DLD1 (cell line): ENCODE results near the gene USP37.

ENCODE experiments used
- in situ Hi-C: cut with HindIII; loops from 2 replicates; pipeline ENCODE4 v1.10.0; 2017; ENCODE audit warnings: low sequenced_read_pairs

Gene USP37

GRCh38 chr2:218406209-218406948 lies 161.8 kb downstream of the USP37 start:
- in situ Hi-C loops, result no loop called here

GRCh38 chr2:218405746-218406208 lies 162.4 kb downstream of the USP37 start:
- in situ Hi-C loops, result no loop called here

DNA sequence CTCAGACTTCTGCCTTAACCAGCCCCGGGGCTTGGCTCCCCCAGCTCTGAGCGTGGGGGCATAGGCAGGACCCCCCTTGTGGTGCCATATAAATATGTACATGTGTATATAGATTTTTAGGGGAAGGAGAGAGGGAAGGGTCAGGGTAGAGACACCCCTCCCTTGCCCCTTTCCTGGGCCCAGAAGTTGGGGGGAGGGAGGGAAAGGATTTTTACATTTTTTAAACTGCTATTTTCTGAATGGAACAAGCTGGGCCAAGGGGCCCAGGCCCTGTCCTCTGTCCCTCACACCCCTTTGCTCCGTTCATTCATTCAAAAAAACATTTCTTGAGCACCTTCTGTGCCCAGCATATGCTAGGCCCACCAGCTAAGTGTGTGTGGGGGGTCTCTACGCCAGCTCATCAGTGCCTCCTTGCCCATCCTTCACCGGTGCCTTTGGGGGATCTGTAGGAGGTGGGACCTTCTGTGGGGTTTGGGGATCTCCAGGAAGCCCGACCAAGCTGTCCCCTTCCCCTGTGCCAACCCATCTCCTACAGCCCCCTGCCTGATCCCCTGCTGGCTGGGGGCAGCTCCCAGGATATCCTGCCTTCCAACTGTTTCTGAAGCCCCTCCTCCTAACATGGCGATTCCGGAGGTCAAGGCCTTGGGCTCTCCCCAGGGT lies 162.9 kb downstream of the USP37 start:
- in situ Hi-C loops, result no loop called here

DNA sequence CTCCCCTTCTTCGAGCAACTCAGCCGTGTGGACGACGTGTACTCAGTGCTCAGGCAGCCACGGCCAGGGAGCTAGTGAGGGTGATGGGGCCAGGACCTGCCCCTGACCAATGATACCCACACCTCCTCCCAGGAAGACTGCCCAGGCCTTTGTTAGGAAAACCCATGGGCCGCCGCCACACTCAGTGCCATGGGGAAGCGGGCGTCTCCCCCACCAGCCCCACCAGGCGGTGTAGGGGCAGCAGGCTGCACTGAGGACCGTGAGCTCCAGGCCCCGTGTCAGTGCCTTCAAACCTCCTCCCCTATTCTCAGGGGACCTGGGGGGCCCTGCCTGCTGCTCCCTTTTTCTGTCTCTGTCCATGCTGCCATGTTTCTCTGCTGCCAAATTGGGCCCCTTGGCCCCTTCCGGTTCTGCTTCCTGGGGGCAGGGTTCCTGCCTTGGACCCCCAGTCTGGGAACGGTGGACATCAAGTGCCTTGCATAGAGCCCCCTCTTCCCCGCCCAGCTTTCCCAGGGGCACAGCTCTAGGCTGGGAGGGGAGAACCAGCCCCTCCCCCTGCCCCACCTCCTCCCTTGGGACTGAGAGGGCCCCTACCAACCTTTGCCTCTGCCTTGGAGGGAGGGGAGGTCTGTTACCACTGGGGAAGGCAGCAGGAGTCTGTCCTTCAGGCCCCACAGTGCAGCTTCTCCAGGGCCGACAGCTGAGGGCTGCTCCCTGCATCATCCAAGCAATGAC lies 163.6 kb downstream of the USP37 start:
- in situ Hi-C loops, result no loop called here

GRCh38 chr2:218403810-218404209 lies 164.3 kb downstream of the USP37 start:
- in situ Hi-C loops, result no loop called here

GRCh38 chr2:218402911-218403411 lies 165.2 kb downstream of the USP37 start:
- in situ Hi-C loops, result no loop called here

DNA sequence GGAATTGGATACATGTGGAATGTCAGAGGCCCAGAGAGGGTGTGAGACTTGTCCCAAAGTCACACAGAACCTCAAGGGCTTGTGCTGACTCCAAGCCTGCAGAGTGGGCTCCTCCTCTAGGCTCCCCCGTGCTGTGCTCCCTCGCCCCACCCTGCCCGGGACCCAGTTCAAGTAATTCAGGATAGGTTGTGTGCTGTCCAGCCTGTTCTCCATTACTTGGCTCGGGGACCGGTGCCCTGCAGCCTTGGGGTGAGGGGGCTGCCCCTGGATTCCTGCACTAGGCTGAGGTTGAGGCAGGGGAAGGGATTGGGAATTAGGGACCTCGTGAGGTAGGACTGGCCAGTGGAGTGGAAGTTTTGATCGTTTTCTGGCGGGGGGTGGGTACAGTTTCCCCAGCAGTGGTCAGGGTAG lies 165.7 kb downstream of the USP37 start:
- in situ Hi-C loops, result no loop called here

DNA sequence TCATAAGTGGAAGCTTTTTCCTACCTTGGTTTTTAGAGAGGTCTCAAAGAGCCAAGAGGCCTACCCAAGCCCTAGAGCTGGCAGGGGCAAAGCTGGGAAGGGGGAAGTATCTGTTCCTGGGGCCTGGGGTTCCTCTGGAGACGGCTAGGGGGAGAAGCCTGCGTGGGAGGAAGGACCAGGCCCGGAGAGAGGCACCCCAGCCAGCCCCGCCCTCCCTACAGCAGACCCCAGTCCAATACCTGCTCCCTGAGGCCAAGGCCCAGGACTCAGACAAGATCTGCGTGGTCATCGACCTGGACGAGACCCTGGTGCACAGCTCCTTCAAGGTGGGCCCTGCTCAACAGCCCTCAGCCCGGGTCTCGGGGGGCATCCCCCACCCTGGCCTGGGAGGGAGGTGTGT lies 166.3 kb downstream of the USP37 start:
- in situ Hi-C loops, result no loop called here

DNA sequence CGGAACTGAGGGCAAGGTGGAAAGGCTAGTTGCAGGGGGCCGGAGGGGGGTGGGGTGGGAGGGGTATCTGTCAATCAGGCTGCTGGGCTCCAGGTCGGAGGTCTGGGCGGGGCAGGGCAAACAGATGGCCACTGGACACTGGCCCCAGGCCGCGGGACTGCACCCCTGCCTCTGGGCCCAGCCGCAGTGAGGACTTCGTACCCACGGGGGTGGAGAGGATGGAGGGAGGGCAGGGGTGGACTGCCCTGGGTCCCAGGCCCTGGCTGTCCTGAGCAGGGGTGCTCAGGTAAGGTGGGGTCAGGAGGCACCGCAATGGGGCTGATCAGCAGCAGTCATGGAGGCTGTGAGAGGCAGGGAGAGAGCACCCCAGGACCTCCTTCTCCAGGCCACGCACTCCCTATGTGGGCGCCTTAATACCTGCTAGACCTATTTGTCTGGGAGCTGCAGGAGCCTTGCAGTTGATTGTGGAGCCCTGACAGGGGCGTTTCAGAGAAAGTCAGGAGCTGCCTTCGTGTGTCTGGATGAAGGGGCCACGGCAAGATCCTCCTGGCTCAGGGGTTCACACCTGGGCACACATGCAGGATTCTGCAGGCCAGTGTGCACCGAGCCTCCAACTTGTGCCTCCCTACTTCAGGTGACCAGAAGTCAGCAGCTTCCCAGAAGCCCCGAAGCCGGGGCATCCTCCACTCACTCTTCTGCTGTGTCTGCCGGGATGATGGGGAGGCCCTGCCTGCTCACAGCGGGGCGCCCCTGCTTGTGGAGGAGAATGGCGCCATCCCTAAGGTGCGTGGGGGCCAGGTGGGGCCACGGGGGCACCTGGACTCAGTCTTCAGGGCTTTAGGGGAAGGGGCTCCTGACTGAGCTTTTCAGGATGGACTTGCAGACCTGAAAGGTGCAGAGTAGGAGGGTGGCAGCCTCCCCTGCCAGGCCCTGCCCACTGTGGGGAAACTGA lies 166.9 kb downstream of the USP37 start:
- in situ Hi-C loops, result no loop called here
